Immature natural killer cell (primary cell): Measurements from ENCODE around the gene PRR16. TPM values are rescaled to one million over a fixed set of nuclear protein-coding genes. Genes with fewer than 3 reads are reported as not detected.
"Not testable (repeated sequence)": the region's sequence is repeated elsewhere in the genome, so short reads cannot be mapped to it uniquely, and the experiment has no call there.

Source experiments
- DNase-seq, 3 donors: peaks; one replicate each; pipeline ENCODE4 v3.0.0; 2022; ENCODE audit warnings: mixed read lengths in 1 of 3
- H3K27ac Mint-ChIP-seq, 6 donors: one replicate each; pipeline ENCODE4 v1.8.0; 2020; ENCODE audit warnings: mixed read lengths in 6 of 6, mild to moderate bottlenecking in 5 of 6, inconsistent platforms in 4 of 6, moderate library complexity in 3 of 6
- H3K27me3 Mint-ChIP-seq, 3 donors: one replicate each; pipeline ENCODE4 v1.8.0; 2020 to 2021; ENCODE audit warnings: low read depth in 3 of 3, mild to moderate bottlenecking in 3 of 3, mixed read lengths in 3 of 3, moderate library complexity in 3 of 3, inconsistent platforms in 1 of 3
- H3K36me3 Mint-ChIP-seq, 3 donors: one replicate each; pipeline ENCODE4 v1.8.0; 2020; ENCODE audit warnings: mixed read lengths in 3 of 3, inconsistent platforms in 2 of 3, mild to moderate bottlenecking in 2 of 3
- H3K4me1 Mint-ChIP-seq, 2 donors: one replicate each; pipeline ENCODE4 v1.8.0; 2020; ENCODE audit warnings: inconsistent platforms in 2 of 2, mild to moderate bottlenecking in 2 of 2, mixed read lengths in 2 of 2, moderate library complexity in 1 of 2
- H3K4me3 Mint-ChIP-seq, 5 donors: one replicate each; pipeline ENCODE4 v1.8.0; 2020; ENCODE audit warnings: mild to moderate bottlenecking in 5 of 5, mixed read lengths in 5 of 5, inconsistent platforms in 3 of 5, moderate library complexity in 3 of 5
- H3K9me3 Mint-ChIP-seq, 6 donors: one replicate each; pipeline ENCODE4 v1.8.0; 2020; ENCODE audit warnings: mild to moderate bottlenecking in 6 of 6, mixed read lengths in 6 of 6, inconsistent platforms in 4 of 6, moderate library complexity in 3 of 6
- polyA plus RNA-seq, 3 donors: library from polyadenylated mRNA; unstranded; fragments of 300-500 nt; fragmentation: Illumina TruSeq; gene quantifications; one replicate each; pipeline ENCODE4 v1.2.3, GENCODE V29; 2021

The PRR16 gene
- polyA plus RNA-seq, 3 donors from 2014 or later = not detected

DNA sequence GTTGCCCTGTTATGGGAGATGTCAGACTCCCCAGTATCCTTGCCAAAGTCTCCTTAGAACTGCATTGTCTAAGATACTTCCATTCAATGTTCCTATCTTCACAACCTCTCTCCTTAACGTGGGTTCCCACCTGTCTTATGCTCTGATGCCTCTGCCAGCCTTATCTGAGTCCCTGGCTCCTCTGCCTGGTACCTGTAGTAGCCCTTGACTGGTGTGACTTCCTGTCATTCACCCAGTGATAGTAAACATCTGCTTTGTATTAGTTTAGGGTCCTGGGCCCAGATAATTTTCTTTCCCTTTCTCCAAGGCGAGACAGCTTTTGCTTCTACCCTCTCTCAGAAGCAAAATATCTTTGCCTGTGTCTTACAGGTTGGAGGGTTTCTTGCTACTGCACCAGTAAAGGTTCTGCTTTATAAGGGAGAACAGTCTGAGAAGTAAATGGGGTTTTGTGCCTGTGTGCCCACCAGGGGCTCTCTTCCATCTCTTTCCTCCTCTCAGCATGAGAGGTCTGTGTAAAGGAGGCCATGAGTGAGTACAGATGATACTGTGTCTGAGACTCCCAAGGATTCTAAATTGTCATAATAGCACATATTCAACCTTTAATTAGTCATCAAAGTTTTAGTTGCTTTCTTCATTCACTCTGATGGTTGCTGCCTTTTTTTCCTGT lies 220.8 kb downstream of the PRR16 start:
- no peak overlapping the region for H3K4me3 Mint-ChIP-seq
- H3K36me3 Mint-ChIP-seq = peaks cover 0 to 4% (median 0%) of the 10 kb centered on the region in 3 donors
- H3K9me3 Mint-ChIP-seq = peaks cover 0 to 27% (median 9%) of the 10 kb centered on the region in 6 donors
- no peaks in the 10 kb centered on the region for H3K27me3 Mint-ChIP-seq
- no peak for DNase-seq
- no peak overlapping the region for H3K27ac Mint-ChIP-seq
- no peaks in the 10 kb centered on the region for H3K4me1 Mint-ChIP-seq

DNA sequence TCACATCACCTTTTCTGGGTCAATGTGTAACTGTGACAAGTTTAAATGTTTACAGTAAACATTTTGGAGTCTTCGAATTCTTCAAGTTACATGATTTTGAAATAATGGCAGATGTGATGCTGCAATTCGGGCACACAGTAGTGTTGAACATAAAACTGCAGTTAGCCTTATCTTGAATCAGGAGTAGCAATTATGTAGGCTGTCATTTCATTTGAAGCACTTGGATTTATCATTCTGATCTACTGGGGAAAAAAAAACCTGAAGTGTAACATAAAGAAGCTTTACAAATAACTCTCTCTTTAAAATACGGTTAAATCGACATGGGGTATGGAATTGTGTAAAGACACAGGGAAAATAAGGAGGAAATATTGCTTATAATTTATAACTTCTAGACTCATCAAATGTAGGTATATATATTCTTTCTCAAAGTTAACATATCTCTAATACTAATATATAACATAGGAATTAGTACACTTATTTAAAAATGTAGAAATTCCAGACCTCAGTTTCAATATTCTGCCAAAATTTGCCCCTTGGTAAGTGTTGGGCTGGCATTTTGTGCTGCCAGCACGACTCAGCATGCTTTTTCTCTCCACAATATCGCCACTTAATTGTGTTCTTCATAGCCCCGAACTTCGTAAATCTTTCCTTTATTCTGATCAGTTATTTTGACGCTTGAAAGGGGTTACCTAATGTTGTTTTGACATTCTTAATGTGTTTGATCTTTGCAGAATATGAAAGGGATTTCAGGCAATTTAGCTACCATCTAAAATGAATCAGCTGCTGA lies 226.7 kb downstream of the PRR16 start:
- H3K36me3 Mint-ChIP-seq = no peaks in the 10 kb centered on the region
- peaks cover 5 to 26% (median 12%) of the 10 kb centered on the region in 6 donors for H3K9me3 Mint-ChIP-seq
- no peak overlapping the region for H3K4me3 Mint-ChIP-seq

DNA sequence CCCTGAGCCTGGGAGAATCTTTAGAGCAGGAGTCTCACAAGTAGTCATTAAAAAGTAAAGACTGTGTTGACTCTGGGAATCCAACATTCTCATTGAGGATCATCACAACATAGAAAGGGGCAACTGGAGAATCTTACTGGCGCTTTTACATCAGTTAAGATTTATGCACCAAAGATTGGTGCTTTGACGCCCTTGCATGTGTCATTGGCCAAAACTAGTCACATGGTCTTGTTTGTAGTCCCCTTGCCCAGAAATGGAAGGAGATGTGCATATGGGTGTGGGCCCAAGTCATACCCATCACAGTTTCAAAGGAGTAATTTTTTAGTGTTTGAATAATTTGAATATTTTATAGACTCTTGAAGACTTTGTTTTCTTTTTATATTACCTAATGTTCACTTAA lies 228.2 kb downstream of the PRR16 start:
- DNase-seq = no peak
- no peak overlapping the region for H3K4me3 Mint-ChIP-seq
- H3K9me3 Mint-ChIP-seq = peaks cover 5 to 26% (median 11%) of the 10 kb centered on the region in 6 donors
- H3K27me3 Mint-ChIP-seq = peaks cover 0 to 3% (median 0%) of the 10 kb centered on the region in 3 donors
- H3K4me1 Mint-ChIP-seq = no peaks in the 10 kb centered on the region
- no peak overlapping the region for H3K27ac Mint-ChIP-seq
- H3K36me3 Mint-ChIP-seq = no peaks in the 10 kb centered on the region

More for the DNA sequence above, 226.7 kb downstream of the PRR16 start:
- no peak for DNase-seq
- Mint-ChIP-seq H3K4me1 (no peaks in the 10 kb centered on the region), H3K27ac (no peak overlapping the region), H3K27me3 (peaks cover 0 to 3% (median 0%) of the 10 kb centered on the region in 3 donors)

DNA sequence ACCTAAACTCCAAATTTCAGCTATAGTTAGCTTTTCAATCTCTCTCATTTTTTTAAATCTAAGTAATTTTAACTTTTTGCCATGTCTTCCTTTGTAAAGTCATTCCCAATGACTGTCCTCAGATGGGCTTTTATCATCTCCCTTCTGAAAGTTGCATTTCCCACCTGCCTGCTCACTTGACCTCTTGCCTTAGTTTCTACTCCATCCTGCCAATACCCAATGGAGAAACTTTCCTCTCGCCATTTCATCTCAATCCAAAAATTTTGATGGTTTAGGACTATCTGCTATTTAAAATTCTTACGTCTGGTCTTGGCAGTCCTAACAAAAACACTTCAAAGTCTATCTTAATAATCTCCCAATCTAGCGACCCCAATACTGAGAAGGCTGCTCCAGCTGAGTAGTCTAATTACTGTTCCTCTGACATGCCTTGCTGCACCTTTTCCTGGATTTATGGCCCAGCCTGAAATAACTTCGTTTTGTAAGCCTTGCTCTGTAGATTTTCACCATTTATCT lies 231.3 kb downstream of the PRR16 start:
- Mint-ChIP-seq H3K4me1 (no peaks in the 10 kb centered on the region), H3K4me3 (no peak overlapping the region), H3K27me3 (peaks cover 0 to 3% (median 1%) of the 10 kb centered on the region in 3 donors), H3K36me3 (peaks cover 0 to 4% (median 0%) of the 10 kb centered on the region in 3 donors), H3K9me3 (peaks cover 8 to 46% (median 23%) of the 10 kb centered on the region in 6 donors), H3K27ac (no peak overlapping the region)
- DNase-seq = no peak

DNA sequence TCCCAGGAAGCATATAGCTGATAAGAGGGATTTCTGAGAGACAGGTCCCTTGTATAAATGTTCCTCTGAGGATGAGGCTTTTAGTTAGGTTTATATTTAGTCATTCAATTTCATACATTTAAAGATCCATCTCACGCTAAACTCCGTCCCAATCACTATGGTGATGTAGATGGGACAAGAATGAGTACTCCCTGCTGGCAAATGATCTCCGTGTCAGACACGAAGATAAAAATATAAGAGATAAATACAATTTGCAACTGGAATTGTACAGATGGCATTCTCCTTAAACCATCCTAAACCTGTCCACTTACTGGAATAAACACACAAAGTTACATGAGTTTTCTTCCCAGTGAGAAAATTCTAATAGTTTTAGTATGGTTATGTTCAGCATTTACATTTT lies 233.0 kb downstream of the PRR16 start:
- Mint-ChIP-seq H3K27me3 (peaks cover 1 to 6% (median 3%) of the 10 kb centered on the region in 3 donors), H3K4me1 (no peaks in the 10 kb centered on the region), H3K9me3 (peaks cover 13 to 55% (median 21%) of the 10 kb centered on the region in 6 donors), H3K27ac (no peak overlapping the region), H3K36me3 (peaks cover 0 to 4% (median 0%) of the 10 kb centered on the region in 3 donors), H3K4me3 (no peak overlapping the region)
- no peak for DNase-seq

DNA sequence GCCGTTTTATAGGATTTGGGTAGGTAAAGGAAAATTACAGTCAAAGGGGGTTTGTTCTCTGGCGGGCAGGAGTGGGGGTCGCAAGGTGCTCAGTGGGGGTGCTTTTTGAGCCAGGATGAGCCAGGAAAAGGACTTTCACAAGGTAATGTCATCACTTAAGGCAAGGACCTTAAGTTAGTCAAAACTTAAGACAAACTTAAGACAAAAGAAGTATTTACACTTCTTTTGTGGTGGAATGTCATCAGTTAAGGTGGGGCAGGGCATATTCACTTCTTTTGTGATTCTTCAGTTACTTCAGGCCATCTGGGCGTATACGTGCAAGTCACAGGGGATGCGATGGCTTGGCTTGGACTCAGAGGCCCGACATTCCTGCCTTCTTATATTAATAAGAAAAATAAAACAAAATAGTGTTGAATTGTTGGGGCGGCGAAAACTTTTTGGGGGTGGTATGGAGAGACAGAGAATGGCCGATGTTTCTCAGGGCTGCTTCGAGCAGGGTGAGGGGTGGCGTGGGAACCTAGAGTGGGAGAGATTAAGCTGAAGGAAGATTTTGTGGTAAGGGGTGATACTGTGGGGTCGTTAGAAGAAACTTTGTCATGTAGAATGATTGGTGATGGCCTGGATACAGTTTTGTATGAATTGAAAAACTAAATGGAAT lies 233.7 kb downstream of the PRR16 start:
- not testable (repeated sequence) for H3K4me1 Mint-ChIP-seq, DNase-seq, H3K27ac Mint-ChIP-seq, H3K27me3 Mint-ChIP-seq, H3K4me3 Mint-ChIP-seq, H3K36me3 Mint-ChIP-seq
- peaks cover 13 to 61% (median 21%) of the 10 kb centered on the region in 6 donors for H3K9me3 Mint-ChIP-seq

DNA sequence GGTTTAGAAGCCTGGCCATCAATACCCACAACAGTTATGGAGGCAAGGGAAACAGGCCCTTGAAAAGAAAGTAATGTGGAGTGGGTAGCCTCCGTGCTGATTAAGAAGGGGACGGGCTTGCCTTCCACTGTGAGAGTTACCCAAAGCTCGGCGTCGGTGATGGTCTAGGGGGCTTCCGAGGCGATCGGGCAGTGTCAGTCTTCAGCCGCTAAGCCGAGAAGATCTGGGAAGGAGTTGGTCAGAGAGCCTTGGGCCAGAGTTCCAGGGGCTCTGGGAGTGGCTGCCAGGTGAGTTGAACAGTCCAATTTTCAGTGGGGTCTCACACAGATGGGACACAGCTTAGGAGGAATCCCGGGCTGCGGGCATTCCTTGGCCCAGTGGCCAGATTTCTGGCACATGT lies 236.6 kb downstream of the PRR16 start:
- DNase-seq, H3K27ac Mint-ChIP-seq, H3K27me3 Mint-ChIP-seq, H3K36me3 Mint-ChIP-seq, H3K4me3 Mint-ChIP-seq, H3K4me1 Mint-ChIP-seq: not testable (repeated sequence)
- H3K9me3 Mint-ChIP-seq = peaks cover 13 to 61% (median 17%) of the 10 kb centered on the region in 6 donors

DNA sequence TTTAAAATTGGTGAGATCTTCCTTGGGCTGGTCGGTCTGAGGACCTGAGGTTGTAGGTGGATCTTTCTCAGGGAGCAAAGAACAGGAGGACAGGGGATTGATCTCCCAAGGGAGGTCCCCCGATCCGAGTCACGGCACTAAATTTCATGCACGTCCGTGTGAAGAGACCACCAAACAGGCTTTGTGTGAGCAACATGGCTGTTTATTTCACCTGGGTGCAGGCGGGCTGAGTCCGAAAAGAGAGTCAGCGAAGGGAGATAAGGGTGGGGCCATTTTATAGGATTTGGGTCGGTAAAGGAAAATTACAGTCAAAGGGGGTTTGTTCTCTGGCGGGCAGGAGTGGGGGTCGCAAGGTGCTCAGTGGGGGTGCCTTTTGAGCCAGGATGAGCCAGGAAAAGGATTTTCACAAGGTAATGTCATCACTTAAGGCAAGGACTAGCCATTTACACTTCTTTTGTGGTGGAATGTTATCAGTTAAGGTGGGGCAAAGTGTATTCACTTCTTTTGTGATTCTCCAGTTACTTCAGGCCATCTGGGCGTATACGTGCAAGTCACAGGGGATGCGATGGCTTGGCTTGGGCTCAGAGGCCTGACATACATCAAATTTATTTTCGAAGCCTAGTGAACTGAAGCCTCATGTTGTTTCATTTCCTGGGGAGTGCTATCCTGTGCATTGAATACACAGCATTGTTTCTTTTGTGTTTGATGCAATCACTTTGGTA lies 238.9 kb downstream of the PRR16 start:
- not testable (repeated sequence) for H3K4me3 Mint-ChIP-seq, H3K27ac Mint-ChIP-seq, H3K36me3 Mint-ChIP-seq, H3K4me1 Mint-ChIP-seq, DNase-seq, H3K27me3 Mint-ChIP-seq
- H3K9me3 Mint-ChIP-seq = peaks cover 11 to 60% (median 16%) of the 10 kb centered on the region in 6 donors

DNA sequence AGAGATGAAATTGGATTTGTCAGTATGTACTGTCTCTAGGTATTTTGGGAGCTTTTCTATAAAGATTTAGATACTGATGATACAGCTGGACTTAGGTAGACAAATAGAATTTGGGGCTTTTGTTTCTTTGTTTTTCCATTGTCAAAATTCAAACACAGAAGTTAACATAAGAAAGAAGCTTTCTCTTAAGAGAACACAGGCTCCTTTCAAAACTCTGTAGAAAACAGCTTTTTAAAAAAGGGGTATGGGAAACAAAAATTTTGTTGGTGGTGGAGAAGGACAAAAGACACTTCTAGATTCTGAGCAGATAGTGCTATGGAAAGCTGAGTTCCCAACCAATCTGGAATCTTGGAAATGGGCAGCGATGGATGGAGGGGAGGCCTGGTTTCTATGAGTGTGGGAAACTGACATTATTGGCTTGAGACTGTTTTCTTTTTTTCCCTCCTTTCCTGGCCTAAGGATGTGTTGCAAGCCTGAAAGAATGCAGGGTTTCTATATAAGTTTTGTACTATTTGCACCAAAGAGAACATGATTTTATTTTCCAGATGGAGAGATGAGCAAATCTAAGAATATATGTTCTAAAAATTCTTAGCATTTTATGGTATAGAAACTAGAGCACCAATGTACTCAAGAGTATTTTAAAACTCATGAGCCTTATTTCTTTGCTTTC lies 240.0 kb downstream of the PRR16 start:
- Mint-ChIP-seq H3K4me1 (no peaks in the 10 kb centered on the region), H3K27me3 (peaks cover 0 to 6% (median 1%) of the 10 kb centered on the region in 3 donors), H3K36me3 (peaks cover 0 to 6% (median 4%) of the 10 kb centered on the region in 3 donors), H3K27ac (no peak overlapping the region), H3K9me3 (peaks cover 6 to 54% (median 14%) of the 10 kb centered on the region in 6 donors), H3K4me3 (no peak overlapping the region)
- DNase-seq = no peak

DNA sequence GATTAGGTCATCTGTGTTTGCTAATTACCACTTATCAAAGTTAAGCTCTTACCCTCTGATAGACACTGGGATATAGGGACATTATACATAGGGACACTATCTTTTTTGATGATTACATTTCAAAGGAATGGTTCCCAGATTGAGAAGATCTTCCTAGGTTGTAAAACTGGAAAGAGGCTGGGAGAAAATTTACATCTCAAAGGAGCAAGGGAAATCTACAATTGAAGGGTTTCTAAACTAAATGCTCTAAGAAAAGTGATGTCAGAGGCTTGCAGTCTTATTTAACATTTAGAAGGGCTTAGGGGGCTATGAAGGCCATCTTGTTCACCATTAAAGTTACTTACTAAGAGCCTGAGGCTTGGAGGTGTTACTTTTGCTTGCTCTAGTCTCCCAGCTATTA lies 242.8 kb downstream of the PRR16 start:
- no peak overlapping the region for H3K27ac Mint-ChIP-seq
- no peaks in the 10 kb centered on the region for H3K4me1 Mint-ChIP-seq
- peaks cover 0 to under 1% (median 0%) of the 10 kb centered on the region in 3 donors for H3K27me3 Mint-ChIP-seq
- DNase-seq = no peak
- peaks cover 0 to 6% (median 0%) of the 10 kb centered on the region in 3 donors for H3K36me3 Mint-ChIP-seq
- H3K4me3 Mint-ChIP-seq = no peak overlapping the region
- peaks cover 6 to 41% (median 8%) of the 10 kb centered on the region in 6 donors for H3K9me3 Mint-ChIP-seq

DNA sequence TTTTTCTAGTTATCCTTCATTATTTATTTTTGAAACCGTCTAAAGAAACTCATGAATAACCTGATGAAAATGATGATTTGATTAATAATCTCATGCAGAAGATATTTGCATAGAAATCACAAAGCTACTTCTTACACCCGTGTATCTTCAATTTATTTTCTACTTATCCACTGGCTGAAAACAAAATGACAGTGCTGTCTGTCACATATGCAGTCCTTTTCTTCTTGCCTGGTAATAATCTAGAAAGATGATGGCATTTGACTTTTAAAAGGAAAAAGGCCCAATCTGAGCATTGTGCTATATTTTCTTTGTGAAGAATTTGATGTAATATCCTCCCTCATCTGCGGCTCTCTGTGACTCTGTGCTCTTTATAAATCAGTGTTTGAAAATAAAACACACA lies 253.3 kb downstream of the PRR16 start:
- no peaks in the 10 kb centered on the region for H3K36me3 Mint-ChIP-seq
- H3K9me3 Mint-ChIP-seq = peaks cover 0 to 29% (median 10%) of the 10 kb centered on the region in 6 donors
- no peak overlapping the region for H3K4me3 Mint-ChIP-seq
- no peak overlapping the region for H3K27ac Mint-ChIP-seq
- no peak for DNase-seq
- peaks cover 0 to 2% (median 0%) of the 10 kb centered on the region in 3 donors for H3K27me3 Mint-ChIP-seq
- H3K4me1 Mint-ChIP-seq = no peaks in the 10 kb centered on the region

DNA sequence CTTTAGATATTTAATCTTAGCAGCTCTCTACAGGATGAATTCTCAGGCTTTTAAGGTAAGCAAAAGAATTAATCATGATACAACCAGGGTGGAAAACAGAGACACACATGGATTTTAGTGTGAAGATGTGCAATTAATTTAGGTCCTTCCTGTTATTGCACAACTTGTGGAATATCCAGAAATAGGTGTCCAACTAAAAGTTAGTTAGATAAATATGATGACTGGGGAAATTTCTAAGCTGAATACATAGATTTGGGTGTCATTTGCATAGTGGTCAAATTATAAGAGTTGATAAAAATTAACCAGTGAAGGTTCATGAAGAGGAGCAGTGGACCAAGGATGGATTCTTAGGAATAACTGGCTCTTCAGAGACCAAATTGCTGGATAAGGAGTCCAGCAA lies 266.1 kb downstream of the PRR16 start:
- no peaks in the 10 kb centered on the region for H3K27me3 Mint-ChIP-seq
- no peaks in the 10 kb centered on the region for H3K36me3 Mint-ChIP-seq
- no peaks in the 10 kb centered on the region for H3K4me1 Mint-ChIP-seq
- H3K4me3 Mint-ChIP-seq = no peak overlapping the region
- no peak overlapping the region for H3K27ac Mint-ChIP-seq
- no peak for DNase-seq
- H3K9me3 Mint-ChIP-seq = peaks cover 2 to 38% (median 7%) of the 10 kb centered on the region in 6 donors

DNA sequence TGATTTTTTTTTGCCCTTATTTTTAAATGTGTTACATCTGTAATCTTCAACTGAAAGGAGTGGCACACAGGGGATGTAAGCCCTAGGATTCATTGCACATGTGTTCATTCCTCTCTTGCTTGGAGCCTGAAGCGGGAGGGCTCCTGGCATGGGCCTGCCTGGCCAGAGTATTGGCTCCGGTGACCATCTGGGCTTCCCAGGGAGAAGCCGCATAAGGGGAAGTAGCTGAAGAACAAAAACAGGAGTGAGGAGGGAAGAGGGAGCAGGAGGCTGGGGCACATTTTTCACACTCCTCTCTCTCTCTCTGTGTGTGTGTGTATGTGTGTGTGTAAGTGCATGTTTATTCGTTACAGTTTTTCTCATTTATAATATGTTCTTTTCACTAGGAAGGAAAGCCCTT lies 269.9 kb downstream of the PRR16 start:
- Mint-ChIP-seq H3K36me3 (no peaks in the 10 kb centered on the region), H3K9me3 (peaks cover 2 to 48% (median 9%) of the 10 kb centered on the region in 6 donors), H3K4me3 (no peak overlapping the region), H3K27ac (no peak overlapping the region), H3K4me1 (no peaks in the 10 kb centered on the region), H3K27me3 (no peaks in the 10 kb centered on the region)
- no peak for DNase-seq
